ENCODE measurements around the gene SUN2. TPM values are rescaled to one million over a fixed set of nuclear protein-coding genes. Genes with fewer than 3 reads are reported as not detected.

Gene SUN2
- total and polyA plus RNA-seq, 2 donors (not counting 3 experiments of a cell fraction or from before 2014, with no cell fraction given), result 76.7 to 133 TPM

GRCh38 chr22:38696606-38697424, 59.0 kb downstream of the SUN2 start:
- no peaks in the 10 kb centered on the region for H3K27me3 ChIP-seq (ENCODE audit: control insufficient read depth in 2 of 2, insufficient read depth in 2 of 2, low read length in 2 of 2)
- no peaks in the 10 kb centered on the region for H3K9me1 ChIP-seq (replicated peaks; ENCODE audit: control insufficient read depth, extremely low read depth, insufficient read depth, low read length)
- peak overlapping the region; percentile 75 for H3K27ac ChIP-seq (ENCODE audit: insufficient read depth, low read depth, low read length)
- H3K79me2 ChIP-seq (ENCODE audit: control insufficient read depth, insufficient read depth, low read length), result peaks cover 69% of the 10 kb centered on the region
- intact Hi-C loops (cut with micrococcal nuclease), result loop anchor here (1.0 kb wide), 1 partner anchor 16 kb away; the partner anchor contains the start of gene TOMM22
- peak; percentile 92 for DNase-seq (ENCODE audit: low read depth, low spot score)
- H3K4me1 ChIP-seq (ENCODE audit: control insufficient read depth, extremely low read depth, insufficient read depth, low read length), result peaks cover 65% of the 10 kb centered on the region
- no TSS peak for BruUV-seq (replicated peaks)
- dilution Hi-C loops (cut with MboI; ENCODE audit: extremely low pct_ligation_motif_present, low sequenced_read_pairs), result no loop called here
- POLR2A ChIA-PET, result interaction anchor here (1.0 kb wide), 1 partner anchor 15 kb away, joined by 4 read pairs; the partner anchor contains the start of gene TOMM22
- no peak overlapping the region for H2AFZ ChIP-seq (ENCODE audit: low read depth, low read length)
- peak overlapping the region; percentile 54 for H3K9ac ChIP-seq (replicated peaks; ENCODE audit: extremely low read depth, insufficient read depth, low read length)
- peak; percentile 95 for FAIRE-seq
- TF ChIP-seq EZH2 (IDR thresholded peaks at IDR 0.05; ENCODE audit: borderline replicate concordance, low read depth, low read length, severe bottlenecking) (no peak), POLR2AphosphoS5 (IDR thresholded peaks at IDR 0.05; ENCODE audit: insufficient read depth, low read depth, low read length) (peak; percentile 63), CTCF (IDR thresholded peaks at IDR 0.05; ENCODE audit: extremely low read depth in 1 of 2, insufficient read depth in 1 of 2, low read depth in 1 of 2, low read length in 2 of 2) (no peak), MAX (IDR thresholded peaks at IDR 0.05; ENCODE audit: insufficient read depth, insufficient read length) (no peak), POLR2A (IDR thresholded peaks at IDR 0.05; ENCODE audit: low read depth, low read length) (no peak), GATA2 (IDR thresholded peaks at IDR 0.05; ENCODE audit: insufficient read depth, insufficient read length, low read depth, low read length) (peak; percentile 45), JUN (IDR thresholded peaks at IDR 0.05; ENCODE audit: borderline replicate concordance, insufficient read depth, insufficient read length, low read depth) (peak; percentile 84), MYC (IDR thresholded peaks at IDR 0.05; ENCODE audit: low read depth, low read length) (no peak), FOS (IDR thresholded peaks at IDR 0.05; ENCODE audit: borderline replicate concordance, insufficient read depth, low read length) (peak; percentile 94)
- no peaks in the 10 kb centered on the region for H3K9me3 ChIP-seq (replicated peaks; ENCODE audit: control insufficient read depth, insufficient read depth, low read length)
- peaks cover 2% of the 10 kb centered on the region for H4K20me1 ChIP-seq (replicated peaks; ENCODE audit: control insufficient read depth, extremely low read depth, insufficient read depth, low read length)
- peak overlapping the region in 1 of 3 experiments; percentile 65 for H3K4me3 ChIP-seq (replicated peaks in 1 of 3; ENCODE audit: insufficient read depth in 1 of 3, low read depth in 1 of 3, low read length in 3 of 3)
- H3K36me3 ChIP-seq (ENCODE audit: control insufficient read depth in 2 of 2, extremely low read depth in 1 of 2, insufficient read depth in 2 of 2, low read length in 2 of 2), result peaks cover 5 to 7% of the 10 kb centered on the region in 2 experiments
- peak overlapping the region; percentile 77 for H3K4me2 ChIP-seq (ENCODE audit: insufficient read depth, low read length)
- CTCF ChIA-PET, result interaction anchor here (0.6 to 7.3 kb wide), 6 partner anchors 8 to 645 kb away, joined by 3 to 59 read pairs (median 5); partner anchors contain the start of genes GTPBP1 and TOMM22
